Measurements from ENCODE around the gene SLC47A2. TPM values are rescaled to one million over a fixed set of nuclear protein-coding genes. Genes with fewer than 3 reads are reported as not detected.

The SLC47A2 gene
- total and polyA plus RNA-seq, 12 donors, result 0.21 TPM; not detected in 11

GRCh38 chr17:19750835-19751234, 34.5 kb upstream of the SLC47A2 start:
- WGBS, 2 donors, result 90 to 91% methylated on average over 3 of the region's 3 CpGs
- Histone ChIP-seq H3K9me3 (no peaks in the 10 kb centered on the region), H3K27me3 (no peaks in the 10 kb centered on the region), H3K4me1 (peaks cover 0 to 15% (median 6%) of the 10 kb centered on the region in 9 donors), H3K27ac (no peak overlapping the region), H3K4me3 (no peak overlapping the region), H3K36me3 (no peaks in the 10 kb centered on the region)
- no peak for DNase-seq
- ATAC-seq, result no peak
- intact Hi-C loops (cut with DNase I), result loop anchor here in 5 of 10 donors (5.0 to 10.0 kb wide), 4 partner anchors 46 to 219 kb away; partner anchors contain the start of genes ALDH3A2 (in 3 of the 5) and SLC47A1 (in 1 of the 5)
- TF ChIP-seq, protein P1, sequence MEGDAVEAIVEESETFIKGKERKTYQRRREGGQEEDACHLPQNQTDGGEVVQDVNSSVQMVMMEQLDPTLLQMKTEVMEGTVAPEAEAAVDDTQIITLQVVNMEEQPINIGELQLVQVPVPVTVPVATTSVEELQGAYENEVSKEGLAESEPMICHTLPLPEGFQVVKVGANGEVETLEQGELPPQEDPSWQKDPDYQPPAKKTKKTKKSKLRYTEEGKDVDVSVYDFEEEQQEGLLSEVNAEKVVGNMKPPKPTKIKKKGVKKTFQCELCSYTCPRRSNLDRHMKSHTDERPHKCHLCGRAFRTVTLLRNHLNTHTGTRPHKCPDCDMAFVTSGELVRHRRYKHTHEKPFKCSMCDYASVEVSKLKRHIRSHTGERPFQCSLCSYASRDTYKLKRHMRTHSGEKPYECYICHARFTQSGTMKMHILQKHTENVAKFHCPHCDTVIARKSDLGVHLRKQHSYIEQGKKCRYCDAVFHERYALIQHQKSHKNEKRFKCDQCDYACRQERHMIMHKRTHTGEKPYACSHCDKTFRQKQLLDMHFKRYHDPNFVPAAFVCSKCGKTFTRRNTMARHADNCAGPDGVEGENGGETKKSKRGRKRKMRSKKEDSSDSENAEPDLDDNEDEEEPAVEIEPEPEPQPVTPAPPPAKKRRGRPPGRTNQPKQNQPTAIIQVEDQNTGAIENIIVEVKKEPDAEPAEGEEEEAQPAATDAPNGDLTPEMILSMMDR (IDR thresholded peaks at IDR 0.05), result no peak

DNA sequence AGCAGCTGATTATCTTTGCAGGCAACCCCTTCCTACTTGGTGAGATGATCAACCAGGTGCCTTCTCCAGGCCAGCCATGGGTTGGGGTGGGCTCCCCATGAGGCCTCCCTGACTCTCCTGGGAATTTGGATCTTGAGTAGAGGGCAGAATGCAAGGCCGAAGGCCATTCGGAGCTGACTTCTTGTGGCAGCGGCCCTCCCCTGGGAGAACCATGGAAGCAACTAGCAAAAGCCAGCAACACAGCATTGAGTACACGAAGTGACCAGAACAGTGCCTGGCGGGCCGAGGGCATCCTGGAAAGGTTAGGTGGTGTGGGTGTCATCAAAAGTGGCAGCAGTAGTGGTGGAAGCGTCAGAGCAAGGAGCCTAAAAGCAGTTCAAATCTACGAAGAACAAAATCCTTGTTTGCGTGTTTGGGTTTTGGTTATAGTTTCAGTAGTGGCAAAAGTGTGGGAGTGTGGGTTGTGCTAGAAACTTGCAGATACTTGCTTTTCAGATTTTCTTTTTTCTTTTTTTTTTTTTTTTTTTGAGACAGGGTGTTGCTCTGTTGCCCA, 33.7 kb upstream of the SLC47A2 start:
- H3K4me1 ChIP-seq, result peaks cover 0 to 19% (median 12%) of the 10 kb centered on the region in 9 donors
- intact Hi-C loops (cut with DNase I), result loop anchor here in 5 of 10 donors (5.0 to 10.0 kb wide), 4 partner anchors 45 to 218 kb away; partner anchors contain the start of genes ALDH3A2 (in 3 of the 5) and SLC47A1 (in 1 of the 5)
- H3K27ac ChIP-seq, result no peak overlapping the region
- no peak overlapping the region for H3K4me3 ChIP-seq
- DNase-seq (no peak), ATAC-seq (no peak)
- TF ChIP-seq, protein P1 (IDR thresholded peaks at IDR 0.05), result no peak
- H3K9me3 ChIP-seq, result no peaks in the 10 kb centered on the region
- no peaks in the 10 kb centered on the region for H3K36me3 ChIP-seq
- 92 to 95% methylated on average over 9 of the region's 9 CpGs for WGBS, 2 donors
- no peaks in the 10 kb centered on the region for H3K27me3 ChIP-seq

DNA sequence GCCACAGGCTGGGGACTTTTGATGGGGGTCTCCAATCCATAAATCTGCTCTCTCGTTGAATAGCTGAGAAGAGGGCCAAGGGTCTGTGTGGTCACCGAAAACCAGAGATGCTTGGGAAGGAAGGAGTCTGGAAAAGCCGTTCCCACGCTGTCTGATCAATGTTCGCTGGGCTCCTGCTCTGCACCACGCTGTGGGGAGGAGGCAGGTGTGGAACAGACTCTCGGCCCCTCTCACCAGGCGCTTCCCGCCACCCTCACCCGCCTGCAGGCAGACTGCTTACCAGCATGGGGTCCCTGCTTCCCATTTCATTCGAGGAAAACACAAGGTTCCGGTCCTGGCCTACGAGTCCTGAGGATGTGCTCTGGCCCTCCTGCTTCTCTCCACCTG, 32.4 kb upstream of the SLC47A2 start:
- H3K4me3 ChIP-seq, result no peak overlapping the region

More for the DNA sequence above, 32.4 kb upstream of the SLC47A2 start:
- TF ChIP-seq, protein P1 (IDR thresholded peaks at IDR 0.05), result no peak
- intact Hi-C loops (cut with DNase I), result loop anchor here in 2 of 10 donors (5.0 to 10.0 kb wide), 2 partner anchors 84 to 101 kb away; partner anchors contain the start of gene ALDH3A2 (in 1 of the 2)
- Histone ChIP-seq H3K27me3 (no peaks in the 10 kb centered on the region), H3K27ac (no peak overlapping the region), H3K4me1 (peaks cover 0 to 27% (median 13%) of the 10 kb centered on the region in 9 donors), H3K9me3 (no peaks in the 10 kb centered on the region), H3K36me3 (no peaks in the 10 kb centered on the region)
- no peak for DNase-seq
- no peak for ATAC-seq
- WGBS, 2 donors, result 74 to 76% methylated on average over 13 of the region's 13 CpGs
